ENCODE results near the gene SLC26A6.

The SLC26A6 gene

GRCh38 chr3:48599077-48599501, 36.2 kb downstream of the SLC26A6 start:
- no peak for DNase-seq (ENCODE audit: low read depth)

DNA sequence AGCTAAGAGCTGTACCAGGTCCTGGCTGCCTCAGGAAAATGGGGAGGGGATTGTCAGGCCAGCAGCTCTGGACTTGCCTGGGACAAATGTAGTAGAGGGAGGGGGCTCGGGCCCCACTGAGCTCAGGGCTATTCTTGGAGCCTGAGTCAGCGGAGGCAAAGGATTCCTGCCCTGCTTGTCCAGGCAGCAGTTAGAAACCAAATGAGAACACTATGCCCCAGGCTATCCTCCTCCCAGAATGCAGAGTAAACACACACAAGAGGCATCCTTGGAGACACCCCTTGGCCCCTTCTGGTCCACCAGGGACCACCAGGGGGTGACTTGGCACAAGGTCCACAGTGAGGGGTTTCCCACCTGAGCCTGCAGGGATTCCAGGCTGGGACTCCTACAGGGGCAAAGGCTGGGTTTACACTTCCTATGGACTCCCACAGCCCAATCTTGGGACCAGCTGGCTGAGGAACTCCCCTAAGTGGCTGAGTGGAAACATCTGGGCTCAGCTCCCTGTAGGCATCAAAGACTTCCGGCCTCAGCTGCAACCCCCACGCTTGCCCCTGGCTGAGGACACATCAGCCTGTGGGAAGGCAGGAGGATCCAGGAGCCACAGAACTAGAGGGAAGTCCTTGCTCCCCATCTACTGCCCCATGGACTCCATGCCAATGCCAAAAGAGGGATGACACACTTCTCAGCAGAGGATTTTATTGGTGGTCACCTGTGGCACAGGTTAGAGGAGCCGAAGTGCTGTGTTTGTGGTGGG, 36.8 kb downstream of the SLC26A6 start:
- DNase-seq (ENCODE audit: low read depth): no peak

DNA sequence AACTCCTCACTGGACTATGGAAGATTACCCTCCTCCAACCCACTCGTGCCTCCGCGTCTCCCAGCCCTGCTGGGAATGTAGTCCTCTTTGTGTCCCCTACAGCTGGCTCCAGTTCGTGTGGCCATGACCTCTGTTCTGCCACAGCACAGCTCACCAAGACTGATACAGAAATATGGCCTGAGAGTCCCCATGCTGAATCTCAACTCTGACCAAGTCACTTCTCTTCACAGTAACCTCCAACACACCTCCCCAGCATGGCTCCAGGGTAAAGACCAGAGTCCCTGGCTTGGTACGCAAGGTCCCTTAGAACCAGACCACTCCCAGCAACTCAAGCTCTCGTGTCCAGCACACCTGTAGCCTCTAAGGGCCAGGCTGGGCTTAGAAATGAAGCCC, 37.9 kb downstream of the SLC26A6 start:
- no peak for DNase-seq (ENCODE audit: low read depth)

DNA sequence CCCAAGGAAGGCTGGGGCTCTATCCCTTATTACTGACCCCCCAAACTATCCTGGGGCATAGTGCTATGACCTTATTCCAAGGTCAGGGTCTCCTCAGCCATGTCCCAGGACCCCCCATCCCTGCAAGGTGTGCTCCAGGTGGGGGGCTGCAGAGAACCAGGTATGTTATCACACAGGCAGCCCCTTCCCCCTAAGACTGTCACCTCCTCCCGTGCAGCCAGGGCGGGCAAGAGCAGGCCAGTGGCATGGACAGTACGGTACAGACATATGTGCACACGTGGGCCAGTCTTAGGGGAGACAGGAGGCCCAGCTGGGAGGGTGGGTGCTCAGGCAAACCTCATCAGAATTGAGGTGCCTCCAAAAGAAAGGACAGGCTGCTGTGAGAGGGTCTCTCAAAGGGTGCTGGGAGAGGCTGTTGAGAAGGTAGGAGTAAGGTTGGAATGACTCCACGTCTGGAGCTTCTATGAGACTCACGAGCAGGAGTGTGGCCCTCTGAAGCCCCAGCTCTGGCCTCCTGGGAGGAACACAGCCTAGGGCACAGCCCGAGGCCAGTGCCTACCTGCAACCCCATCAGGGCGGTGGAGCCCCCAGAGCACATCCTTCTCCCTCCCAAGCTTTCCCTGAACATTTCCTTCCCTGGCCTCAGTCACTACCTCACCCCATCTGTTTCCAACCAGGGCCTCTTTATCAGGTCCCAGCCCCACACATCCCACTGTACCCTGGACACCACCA, 38.4 kb downstream of the SLC26A6 start:
- DNase-seq (ENCODE audit: low read depth): no peak

DNA sequence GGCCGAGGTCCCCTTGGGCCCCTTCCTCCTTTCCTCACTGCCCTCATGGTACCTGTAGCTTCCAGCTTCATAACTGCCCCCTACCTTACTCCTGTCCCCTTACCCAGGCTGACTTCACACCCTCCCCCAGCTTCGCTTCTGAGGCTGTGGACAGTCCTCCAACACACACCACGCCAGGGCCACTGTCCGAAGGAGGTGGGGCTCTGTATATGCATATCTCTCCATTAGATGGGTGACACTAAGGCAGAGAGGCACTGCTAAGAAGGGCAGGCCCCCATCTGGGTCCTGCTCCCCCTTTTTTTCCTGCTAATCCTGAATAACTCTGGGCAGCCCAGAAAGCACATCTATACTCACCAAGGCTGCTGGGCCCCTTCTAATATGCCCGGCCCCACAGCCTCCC, 39.1 kb downstream of the SLC26A6 start:
- no peak for DNase-seq (ENCODE audit: low read depth)

- DNase-seq (ENCODE audit: low read depth): no peak
Measured at GRCh38 chr3:48595526-48596121, 39.6 kb downstream of the SLC26A6 start.

DNA sequence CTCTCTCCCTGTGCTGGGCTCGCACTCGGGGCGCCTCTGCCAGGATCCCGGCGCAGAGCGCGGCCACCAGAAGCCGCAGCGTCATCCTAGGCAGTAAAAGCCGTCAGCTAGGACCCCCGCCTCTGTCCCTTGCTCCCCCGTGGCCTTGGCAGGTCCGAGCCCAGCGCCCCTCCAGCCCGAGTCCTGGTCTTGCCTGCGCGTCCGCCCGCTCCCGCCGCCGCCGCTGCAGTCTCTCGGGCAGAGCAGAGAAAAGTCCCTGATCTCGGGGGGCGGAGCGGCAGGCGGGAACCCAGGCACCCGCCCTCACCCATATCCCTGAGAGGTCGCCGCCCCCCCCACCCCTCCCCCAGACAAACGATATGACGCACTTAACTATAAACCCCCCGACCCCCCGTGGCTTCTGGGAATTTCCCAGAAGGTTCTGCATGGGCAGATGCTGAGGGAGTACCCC, 40.2 kb downstream of the SLC26A6 start, which contains the start of gene COL7A1:
Gene COL7A1, minus strand, starts transcription at position 255 of the 451 bp plus-strand sequence. Its CDS starts 170 bp downstream, at position 85.
- no peak for DNase-seq (ENCODE audit: low read depth)

GRCh38 chr3:48594417-48595049, 40.7 kb downstream of the SLC26A6 start:
- DNase-seq (ENCODE audit: low read depth): no peak

DNA sequence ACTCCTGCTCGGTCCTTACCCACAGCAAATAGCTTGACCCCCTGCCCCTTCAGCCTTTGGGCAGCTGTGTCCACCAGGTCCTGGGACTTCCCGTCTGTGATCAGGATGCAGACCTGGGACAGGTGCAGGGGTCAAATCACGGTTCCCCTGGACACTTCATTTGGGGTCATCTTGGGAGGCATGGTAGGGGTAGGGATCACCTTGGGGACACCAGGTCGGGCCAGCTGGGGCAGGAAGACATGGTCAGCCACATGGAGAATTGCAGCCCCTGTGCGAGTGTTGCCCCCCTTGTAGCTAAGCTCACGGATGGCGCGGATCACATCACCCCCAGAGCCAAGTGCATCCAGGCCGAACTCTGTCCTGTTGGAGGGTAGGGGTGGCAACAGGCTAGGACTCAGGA, 41.9 kb downstream of the SLC26A6 start:
- no peak for DNase-seq (ENCODE audit: low read depth)

- no peak for DNase-seq (ENCODE audit: low read depth)
Measured at GRCh38 chr3:48592519-48593087, 42.7 kb downstream of the SLC26A6 start.

- DNase-seq (ENCODE audit: low read depth): no peak
Measured at GRCh38 chr3:48591886-48592518, 43.3 kb downstream of the SLC26A6 start.

- DNase-seq (ENCODE audit: low read depth): no peak
Measured at GRCh38 chr3:48591436-48591835, 43.8 kb downstream of the SLC26A6 start.

GRCh38 chr3:48588230-48588629, 47.0 kb downstream of the SLC26A6 start:
- no peak for DNase-seq (ENCODE audit: low read depth)

GRCh38 chr3:48587686-48588085, 47.6 kb downstream of the SLC26A6 start:
- DNase-seq (ENCODE audit: low read depth): no peak

GRCh38 chr3:48585411-48585810, 49.9 kb downstream of the SLC26A6 start:
- no peak for DNase-seq (ENCODE audit: low read depth)

- DNase-seq (ENCODE audit: low read depth): no peak
Measured at GRCh38 chr3:48584836-48585235, 50.4 kb downstream of the SLC26A6 start.

GRCh38 chr3:48581621-48582481, 53.4 kb downstream of the SLC26A6 start:
- no peak for DNase-seq (ENCODE audit: low read depth)

GRCh38 chr3:48576647-48577046, 58.6 kb downstream of the SLC26A6 start:
- DNase-seq (ENCODE audit: low read depth): no peak

Measured in T-helper 22 cell (primary cell).